ENCODE results near the gene GON4L. TPM values are rescaled to one million over a fixed set of nuclear protein-coding genes. Genes with fewer than 3 reads are reported as not detected.

The GON4L gene
- total RNA-seq, 1 experiment from 2014 or later = 31.2 TPM

- Histone ChIP-seq H3K4me2 (ENCODE audit: low read length) (no peak overlapping the region), H2AFZ (ENCODE audit: low read length) (no peak overlapping the region), H3K27me3 (ENCODE audit: low read length) (no peaks in the 10 kb centered on the region), H3K27ac (ENCODE audit: low read length) (no peak overlapping the region), H3K4me1 (ENCODE audit: insufficient read depth, low read length) (0 out of 2 replicates have a peak, but pooled peaks cover 4% of the 10 kb centered on the region), H3K4me3 (ENCODE audit: low read length) (no peak overlapping the region), H3K79me2 (ENCODE audit: low read length) (no peaks in the 10 kb centered on the region), H3K9ac (ENCODE audit: low read length) (no peak overlapping the region), H3F3A (ENCODE audit: low read length, unreplicated experiment) (no peaks in the 10 kb centered on the region), H3K36me3 (ENCODE audit: low read depth, low read length) (peaks cover 25% of the 10 kb centered on the region), H3K9me2 (replicated peaks; ENCODE audit: low read length) (no peaks in the 10 kb centered on the region), H3K9me3 (ENCODE audit: low read length) (no peaks in the 10 kb centered on the region), H4K20me1 (ENCODE audit: low read length) (no peaks in the 10 kb centered on the region)
- ATAC-seq = no peak
- intact Hi-C loops (cut with micrococcal nuclease) = no loop called here
- BruUV-seq (replicated peaks) = no TSS peak
- TF ChIP-seq EZH2phosphoT487 (IDR thresholded peaks at IDR 0.05; ENCODE audit: borderline replicate concordance, low read length) = no peak
- TF ChIP-seq EZH2 (IDR thresholded peaks at IDR 0.05; ENCODE audit: low read length, unreplicated experiment) = no peak
- no peak for TF ChIP-seq CTCF (conservative IDR thresholded peaks at IDR 0.05; ENCODE audit: low read depth, low read length)
- POLR2A ChIA-PET (ENCODE audit: unreplicated experiment) = no interaction called here
- no peak for DNase-seq
- CTCF ChIA-PET = no interaction called here
Observed at GRCh38 chr1:155740995-155741394, 116.0 kb downstream of the GON4L start.

DNA sequence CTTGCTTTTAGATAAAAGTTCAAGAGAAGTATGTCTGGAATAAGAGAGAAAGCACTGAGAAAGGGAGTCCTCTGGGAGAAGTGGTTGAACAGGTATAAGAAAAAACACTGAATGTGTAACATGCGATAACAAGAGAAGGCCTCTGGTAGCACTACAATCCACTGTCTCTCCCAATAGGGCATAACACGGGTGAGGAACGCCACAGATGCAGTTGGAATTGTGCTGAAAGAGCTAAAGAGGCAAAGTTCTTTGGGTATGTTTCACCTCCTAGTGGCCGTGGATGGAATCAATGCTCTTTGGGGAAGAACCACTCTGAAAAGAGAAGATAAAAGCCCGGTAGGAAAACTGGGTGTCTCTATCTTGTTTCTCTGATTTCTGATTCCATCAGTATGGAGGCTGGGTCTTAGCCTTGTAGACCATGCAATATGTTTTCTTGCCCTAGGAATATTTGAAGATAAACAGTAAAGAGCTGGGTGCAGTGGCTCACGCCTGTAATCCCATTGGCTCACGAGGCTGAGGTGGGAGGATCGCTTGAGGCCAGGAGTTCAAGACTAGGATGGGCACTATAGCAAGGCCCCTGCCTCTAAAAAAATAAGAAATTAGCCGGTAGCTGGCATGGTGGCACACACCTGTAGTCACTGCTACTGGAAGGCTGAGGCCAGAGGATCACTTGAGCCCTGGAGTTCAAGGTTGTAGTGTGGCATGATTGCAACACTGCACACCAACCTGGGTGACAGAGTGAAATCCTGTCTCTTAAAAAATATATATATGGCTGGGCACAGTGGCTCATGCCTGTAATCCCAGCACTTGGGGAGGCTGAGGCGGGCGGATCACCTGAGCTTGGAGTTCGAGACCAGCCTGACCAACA lies 127.7 kb downstream of the GON4L start:
- Histone ChIP-seq H4K20me1 (ENCODE audit: low read length) (no peaks in the 10 kb centered on the region), H3F3A (ENCODE audit: low read length, unreplicated experiment) (peaks cover 5% of the 10 kb centered on the region), H3K27me3 (ENCODE audit: low read length) (no peaks in the 10 kb centered on the region), H3K27ac (ENCODE audit: low read length) (no peak overlapping the region), H3K4me3 (ENCODE audit: low read length) (no peak overlapping the region), H3K79me2 (ENCODE audit: low read length) (no peaks in the 10 kb centered on the region), H3K36me3 (ENCODE audit: low read depth, low read length) (peaks cover 48% of the 10 kb centered on the region), H3K9ac (ENCODE audit: low read length) (no peak overlapping the region), H2AFZ (ENCODE audit: low read length) (no peak overlapping the region), H3K4me2 (ENCODE audit: low read length) (no peak overlapping the region), H3K9me3 (ENCODE audit: low read length) (no peaks in the 10 kb centered on the region), H3K9me2 (replicated peaks; ENCODE audit: low read length) (no peaks in the 10 kb centered on the region), H3K4me1 (ENCODE audit: insufficient read depth, low read length) (no peaks in the 10 kb centered on the region)
- intact Hi-C loops (cut with micrococcal nuclease) = loop anchor here (1.0 to 10.0 kb wide), 3 partner anchors 40 to 260 kb away; partner anchors contain the start of genes DAP3 and YY1AP1
- ChIA-PET CTCF (interaction anchor here (0.6 to 1.0 kb wide), 6 partner anchors 51 to 189 kb away, joined by 3 read pairs; no protein-coding TSS in a partner anchor), POLR2A (ENCODE audit: unreplicated experiment) (interaction anchor here (0.5 to 0.8 kb wide), 2 partner anchors 57 to 164 kb away, joined by 3 to 4 read pairs; no protein-coding TSS in a partner anchor)
- ATAC-seq (peak; percentile 98), DNase-seq (peak; percentile 85)
- TF ChIP-seq CTCF (conservative IDR thresholded peaks at IDR 0.05; ENCODE audit: low read depth, low read length) (peak; percentile 90), EZH2phosphoT487 (IDR thresholded peaks at IDR 0.05; ENCODE audit: borderline replicate concordance, low read length) (no peak)
- BruUV-seq (replicated peaks) = no TSS peak

DNA sequence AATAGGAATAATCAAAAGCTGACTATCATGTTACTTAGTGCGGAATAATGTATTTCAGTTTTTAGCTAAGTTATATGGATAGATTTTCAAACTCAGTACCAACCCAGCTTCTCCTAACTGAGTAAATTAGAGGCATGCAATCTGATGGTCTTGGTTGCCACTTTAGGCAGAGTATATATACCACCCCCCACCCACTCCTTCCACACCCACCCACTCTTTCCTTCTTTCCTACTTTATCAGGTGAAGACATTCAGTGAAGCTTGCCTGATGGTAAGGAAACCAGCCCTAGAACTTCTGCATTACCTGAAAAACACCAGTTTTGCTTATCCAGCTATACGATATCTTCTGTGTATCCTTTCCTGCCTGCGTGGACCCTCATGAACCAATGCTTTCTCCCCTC lies 131.9 kb downstream of the GON4L start:
- BruUV-seq (replicated peaks) = no TSS peak
- no peaks in the 10 kb centered on the region for H3K9me3 ChIP-seq (ENCODE audit: low read length)
- H3K4me3 ChIP-seq (ENCODE audit: low read length) = no peak overlapping the region
- no peak overlapping the region for H2AFZ ChIP-seq (ENCODE audit: low read length)
- peaks cover 38% of the 10 kb centered on the region for H3K36me3 ChIP-seq (ENCODE audit: low read depth, low read length)
- H3K9me2 ChIP-seq (replicated peaks; ENCODE audit: low read length) = no peaks in the 10 kb centered on the region
- peaks cover 5% of the 10 kb centered on the region for H3F3A ChIP-seq (ENCODE audit: low read length, unreplicated experiment)
- H3K4me1 ChIP-seq (ENCODE audit: insufficient read depth, low read length) = no peaks in the 10 kb centered on the region
- H3K27me3 ChIP-seq (ENCODE audit: low read length) = no peaks in the 10 kb centered on the region
- ATAC-seq (no peak), DNase-seq (no peak)
- no peak overlapping the region for H3K27ac ChIP-seq (ENCODE audit: low read length)
- no peak overlapping the region for H3K4me2 ChIP-seq (ENCODE audit: low read length)
- no peak overlapping the region for H3K9ac ChIP-seq (ENCODE audit: low read length)
- H3K79me2 ChIP-seq (ENCODE audit: low read length) = no peaks in the 10 kb centered on the region
- ChIA-PET POLR2A (ENCODE audit: unreplicated experiment) (no interaction called here), CTCF (no interaction called here)
- no peaks in the 10 kb centered on the region for H4K20me1 ChIP-seq (ENCODE audit: low read length)
- no peak for TF ChIP-seq EZH2phosphoT487 (IDR thresholded peaks at IDR 0.05; ENCODE audit: borderline replicate concordance, low read length)
- no peak for TF ChIP-seq CTCF (conservative IDR thresholded peaks at IDR 0.05; ENCODE audit: low read depth, low read length)
- TF ChIP-seq EZH2 (IDR thresholded peaks at IDR 0.05; ENCODE audit: low read length, unreplicated experiment) = no peak
- intact Hi-C loops (cut with micrococcal nuclease) = loop anchor here (10.0 kb wide), 1 partner anchor 70 kb away; no protein-coding TSS in a partner anchor

Data from PC-3 (cell line).